Fibroblast of peridontal ligament (primary cell): ENCODE measurements around the gene FANCB.
A peak's percentile ranks its signal among the peaks of the same experiment; 100 is the strongest.

Source experiments
- DNase-seq: peaks from one replicate; pipeline ENCODE4 v3.0.0-alpha.2; 2010; ENCODE audit errors: extremely low read depth

The FANCB gene

DNA sequence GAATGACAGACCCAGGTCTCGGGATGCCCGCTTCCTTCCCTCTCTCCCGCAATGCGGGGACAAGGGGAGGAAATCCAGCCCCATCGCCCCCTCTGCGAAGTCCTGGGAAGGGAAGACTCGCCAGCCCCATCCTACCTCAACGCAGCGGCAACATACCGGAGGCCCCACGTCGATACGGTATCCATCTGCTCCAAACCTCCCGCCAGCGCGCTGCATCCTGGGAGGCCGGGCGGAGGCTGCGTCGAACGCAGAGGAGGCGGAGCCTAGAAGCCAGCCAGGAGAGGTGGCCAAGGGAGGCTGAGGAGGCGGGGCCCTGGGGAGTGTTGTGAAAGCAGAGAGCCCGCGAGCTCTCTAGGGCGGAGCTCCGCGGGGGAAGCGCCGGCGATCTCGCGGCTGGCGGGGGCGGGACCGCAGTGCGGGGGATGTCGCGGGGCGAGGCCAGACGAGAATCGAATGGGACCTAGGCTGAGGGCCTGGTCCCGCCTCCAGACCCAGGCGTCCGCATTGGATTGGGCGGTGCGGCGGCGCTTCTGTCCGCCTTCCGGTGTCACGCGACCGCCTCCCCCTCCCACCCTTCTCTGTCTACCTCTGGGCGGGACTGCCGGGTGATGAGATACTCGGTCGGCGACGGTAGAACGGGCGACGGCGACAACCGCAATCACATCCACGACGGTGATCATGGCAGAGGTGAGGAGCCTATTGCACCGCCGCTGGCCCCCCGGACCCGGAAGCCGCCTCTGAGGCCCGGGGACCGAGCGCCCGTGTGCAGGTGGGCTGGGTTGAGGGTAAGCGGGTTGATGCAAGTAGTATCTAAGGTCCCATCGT, at the start of gene FANCB, which contains the start of gene MOSPD2:
TSS of gene FANCB (minus strand) at position 219 of the 825 bp plus-strand sequence. CDS start 7,559 bp downstream, outside the sequence.
TSS of gene MOSPD2 (plus strand) at position 571 of the 825 bp plus-strand sequence. CDS start at position 679, 108 bp downstream.
- peak; percentile 90 for DNase-seq

DNA sequence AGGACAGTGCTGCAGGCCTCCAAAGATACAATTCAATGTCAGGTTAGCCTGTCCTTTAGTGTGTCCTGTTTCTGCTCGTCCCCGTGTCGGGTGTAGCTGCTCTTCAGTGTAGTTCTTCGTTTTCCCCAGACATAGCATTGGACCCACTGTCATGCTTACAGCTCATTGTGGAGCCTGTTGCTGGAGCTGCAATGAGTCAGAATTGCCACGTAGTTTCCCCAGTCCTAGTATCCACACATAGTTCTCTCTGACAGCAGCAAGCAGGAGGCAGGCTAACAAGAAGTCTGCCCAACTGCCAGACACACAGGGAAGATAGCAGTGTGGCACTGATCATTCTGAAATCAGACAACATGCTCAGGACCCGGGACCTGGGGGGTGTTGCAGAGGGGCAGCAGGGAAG, 49.6 kb upstream of the FANCB start:
- peak; percentile 86 for DNase-seq

GRCh38 chrX:14920196-14920595, 47.3 kb upstream of the FANCB start:
- DNase-seq, result peak; percentile 63

- DNase-seq, result no peak
Observed at GRCh38 chrX:14919407-14919806, 46.5 kb upstream of the FANCB start.

DNA sequence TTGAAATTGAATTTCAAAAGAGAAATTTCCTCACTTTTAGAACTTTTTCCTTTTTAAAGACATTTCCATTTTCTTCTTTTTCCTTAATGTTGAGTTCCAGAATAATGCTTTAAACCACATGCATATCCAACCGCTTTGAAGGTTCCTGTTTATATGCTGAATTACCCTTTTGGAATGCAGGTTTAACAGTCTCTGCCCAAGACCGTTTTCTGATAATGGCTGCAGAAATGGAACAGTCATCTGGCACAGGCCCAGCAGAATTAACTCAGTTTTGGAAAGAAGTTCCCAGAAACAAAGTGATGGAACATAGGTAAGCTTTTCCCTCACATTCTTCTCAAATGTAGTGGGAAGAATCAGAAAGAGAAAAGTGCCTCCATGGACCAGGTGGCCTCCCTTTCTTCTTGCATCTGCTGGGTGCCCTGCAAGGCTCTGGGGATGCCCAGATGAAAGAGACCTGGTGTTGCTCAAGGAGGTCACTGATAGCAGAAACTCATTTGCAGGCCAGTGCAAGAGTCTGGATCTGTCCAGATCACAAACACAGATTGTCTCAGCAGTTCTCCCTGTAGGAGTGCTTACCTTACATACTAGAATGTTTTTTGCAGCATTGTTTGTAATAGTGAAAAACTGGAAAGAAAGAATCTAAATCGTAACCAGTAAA, 43.3 kb upstream of the FANCB start:
- peak; percentile 42 for DNase-seq

- DNase-seq, result no peak
Observed at GRCh38 chrX:14915596-14915995, 42.7 kb upstream of the FANCB start.

DNA sequence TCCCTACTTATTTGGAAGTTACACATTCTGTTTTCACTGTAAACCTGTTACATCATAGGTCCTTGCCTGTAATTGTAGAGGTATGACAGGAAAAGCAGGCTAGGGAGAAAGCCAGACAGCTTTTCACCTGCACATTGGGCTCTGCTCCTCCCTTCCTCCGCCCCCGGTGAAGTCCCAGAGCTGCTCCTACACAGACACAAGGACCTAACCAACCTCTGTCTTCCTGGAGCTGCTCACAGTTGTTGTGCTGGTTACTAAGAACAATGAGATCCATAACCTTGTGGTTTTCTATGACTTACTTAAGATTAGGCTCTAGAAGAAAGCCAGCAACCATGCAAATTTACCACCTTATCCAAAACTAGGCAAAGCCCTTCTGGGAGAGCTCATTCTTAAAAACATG, 40.4 kb upstream of the FANCB start:
- DNase-seq, result no peak

DNA sequence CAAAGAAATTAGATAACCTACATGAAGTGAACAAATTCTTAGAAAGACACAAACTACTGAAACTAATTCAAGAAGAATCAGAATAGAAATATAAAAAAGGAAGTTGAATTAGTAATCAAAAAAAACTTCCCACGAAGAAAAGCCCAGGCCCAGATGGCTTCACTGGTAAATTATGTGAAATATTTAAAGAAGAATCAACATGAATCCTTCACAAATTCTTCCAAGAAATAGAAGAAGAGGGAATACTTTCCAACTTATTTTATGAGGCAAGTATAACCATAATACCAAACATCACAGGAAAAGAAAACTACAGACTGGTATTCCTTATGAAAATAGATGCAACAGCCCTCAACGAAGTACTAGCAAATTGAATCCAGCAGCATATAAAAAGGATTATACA, 31.0 kb upstream of the FANCB start:
- peak; percentile 60 for DNase-seq

- DNase-seq, result no peak
Observed at GRCh38 chrX:14902537-14902936, 29.7 kb upstream of the FANCB start.

GRCh38 chrX:14899607-14900006, 26.7 kb upstream of the FANCB start:
- peak; percentile 25 for DNase-seq

- DNase-seq, result no peak
Observed at GRCh38 chrX:14897042-14897441, 24.2 kb upstream of the FANCB start.

DNA sequence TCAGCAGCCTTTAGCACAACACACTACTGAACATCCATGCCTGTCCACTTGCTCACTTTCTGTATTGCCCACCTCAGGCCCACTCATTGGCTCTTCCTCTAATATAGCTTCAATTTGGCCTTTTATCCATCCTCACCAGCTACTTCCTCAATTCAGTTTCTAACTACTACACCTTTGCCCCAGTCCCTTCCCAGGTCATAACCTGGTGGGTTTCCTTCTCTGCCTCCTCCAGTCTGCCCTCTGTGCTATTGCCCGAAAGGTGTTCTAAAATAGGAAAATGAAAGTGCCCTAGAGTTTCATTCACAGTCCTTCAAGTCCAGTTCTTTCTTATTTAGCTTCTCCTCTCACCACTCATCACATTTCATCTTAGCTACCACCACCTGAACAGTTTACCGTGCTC, 23.4 kb upstream of the FANCB start:
- no peak for DNase-seq

DNA sequence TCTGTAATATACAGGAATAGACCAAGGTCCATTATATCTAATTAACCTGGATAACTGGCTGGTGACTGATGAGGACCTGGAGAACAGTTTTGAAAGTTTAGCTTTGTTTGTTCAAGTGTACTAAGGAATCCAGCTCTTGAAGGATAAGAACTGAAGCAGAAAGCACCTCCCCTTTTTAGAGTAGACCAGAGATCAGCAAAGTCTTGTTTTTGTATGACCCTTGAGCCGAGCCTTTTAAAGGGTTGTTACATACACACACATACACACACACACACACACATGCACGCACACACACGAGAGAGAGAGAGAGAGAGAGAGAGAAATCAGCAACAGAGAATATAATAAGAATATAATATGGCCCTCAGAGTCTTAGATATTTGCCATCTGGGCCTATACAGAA, 13.4 kb upstream of the FANCB start:
- no peak for DNase-seq

GRCh38 chrX:14884714-14885113, 11.8 kb upstream of the FANCB start:
- no peak for DNase-seq

DNA sequence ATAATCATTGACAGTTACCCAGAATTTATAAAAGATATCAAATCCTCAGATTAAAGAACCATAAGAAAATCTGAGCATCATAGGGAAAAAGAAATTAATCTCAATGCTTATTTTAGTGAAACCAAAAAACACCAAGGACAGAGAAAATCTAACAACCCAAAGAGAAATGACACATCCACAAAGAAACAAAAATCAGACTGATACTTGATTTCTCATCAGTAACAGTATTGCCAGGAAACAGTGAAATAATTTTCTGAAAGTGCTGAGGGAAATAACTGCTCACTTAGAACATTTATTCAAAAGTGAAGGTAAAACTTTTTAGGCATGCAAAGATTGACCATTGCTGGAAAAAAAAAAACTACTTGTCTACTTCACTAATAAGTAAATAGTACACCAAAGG, 11.0 kb upstream of the FANCB start:
- DNase-seq, result no peak

GRCh38 chrX:14875624-14876023, 2.8 kb upstream of the FANCB start:
- DNase-seq, result no peak

DNA sequence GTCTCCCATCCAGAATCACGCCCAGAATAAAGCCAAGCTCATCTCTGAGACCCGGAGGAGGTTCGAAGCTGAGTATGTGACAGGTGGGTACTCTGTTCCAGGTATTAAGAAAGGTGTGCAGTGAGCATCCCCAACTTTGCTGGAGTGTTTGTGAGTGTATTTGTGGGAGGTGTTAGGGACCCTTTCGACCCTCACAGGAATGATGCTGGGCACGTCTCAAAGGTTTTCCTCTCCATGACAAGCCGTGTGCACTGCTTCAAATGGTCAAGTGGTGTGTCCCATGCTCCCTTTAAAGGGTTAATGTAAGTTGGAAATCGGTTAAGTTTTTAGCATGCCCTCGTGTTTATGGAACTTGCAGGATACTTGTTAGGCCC, 794 bp upstream of the FANCB start:
- no peak for DNase-seq

DNA sequence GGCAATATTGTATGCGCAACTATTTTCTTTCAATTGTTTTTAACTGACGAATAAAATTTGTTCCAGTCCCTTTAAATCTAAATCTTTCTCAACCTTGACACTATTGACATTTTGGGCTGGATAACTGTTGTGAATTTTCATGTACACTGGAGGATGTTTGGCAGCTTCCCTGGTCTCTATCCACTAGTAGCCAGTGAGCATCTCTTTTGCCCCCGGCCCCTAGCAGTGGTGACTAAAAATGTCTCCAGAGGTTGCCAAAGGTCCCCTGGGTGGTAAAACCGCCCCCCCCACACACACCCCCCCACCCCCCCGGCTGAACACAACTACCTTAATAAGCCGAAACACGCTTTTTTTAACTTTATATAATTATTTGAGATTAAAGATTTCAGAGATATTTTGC, 514 bp downstream of the FANCB start:
- DNase-seq, result no peak

DNA sequence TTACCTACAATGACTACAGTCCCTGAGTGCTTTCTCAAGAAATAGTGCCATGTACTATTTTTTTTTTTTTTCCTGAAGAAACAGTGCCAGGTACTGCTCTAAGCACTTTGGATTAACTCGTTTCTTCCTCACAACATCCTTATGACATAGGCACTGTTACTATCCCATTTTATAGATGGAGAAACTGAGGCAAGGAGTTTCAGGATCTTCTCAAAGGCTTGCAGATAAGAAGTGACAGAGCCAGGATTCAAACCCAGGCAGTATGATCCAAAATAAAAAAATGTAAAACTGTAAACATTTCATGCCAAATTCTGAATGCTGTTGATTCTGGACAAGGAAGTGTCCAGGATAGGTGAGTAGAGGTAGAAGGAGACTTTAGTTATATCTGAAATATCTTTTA, 1.1 kb downstream of the FANCB start:
- no peak for DNase-seq

DNA sequence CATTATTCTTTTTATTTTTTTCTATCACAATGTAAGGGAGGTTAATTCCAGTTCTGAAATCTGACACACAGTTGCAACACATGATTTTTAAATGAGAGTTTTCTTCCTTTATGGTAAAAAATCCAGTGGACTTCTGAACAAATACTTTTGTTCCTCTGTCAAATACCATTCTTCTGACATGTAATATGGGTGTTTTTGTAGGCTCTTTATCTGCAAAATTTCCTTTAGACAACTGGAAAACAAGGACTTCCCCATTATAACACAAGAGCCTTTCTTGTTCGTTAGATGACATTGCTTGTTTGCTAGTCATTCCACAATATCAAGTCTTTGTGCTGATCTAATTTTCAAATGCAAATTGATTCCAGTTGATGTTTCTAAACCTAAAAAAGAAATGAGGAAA, 7.7 kb downstream of the FANCB start:
- DNase-seq, result peak; percentile 53

- DNase-seq, result peak; percentile 46
Observed at GRCh38 chrX:14864631-14865030, 8.2 kb downstream of the FANCB start.

- no peak for DNase-seq
Observed at GRCh38 chrX:14851526-14851925, 21.3 kb downstream of the FANCB start.

DNA sequence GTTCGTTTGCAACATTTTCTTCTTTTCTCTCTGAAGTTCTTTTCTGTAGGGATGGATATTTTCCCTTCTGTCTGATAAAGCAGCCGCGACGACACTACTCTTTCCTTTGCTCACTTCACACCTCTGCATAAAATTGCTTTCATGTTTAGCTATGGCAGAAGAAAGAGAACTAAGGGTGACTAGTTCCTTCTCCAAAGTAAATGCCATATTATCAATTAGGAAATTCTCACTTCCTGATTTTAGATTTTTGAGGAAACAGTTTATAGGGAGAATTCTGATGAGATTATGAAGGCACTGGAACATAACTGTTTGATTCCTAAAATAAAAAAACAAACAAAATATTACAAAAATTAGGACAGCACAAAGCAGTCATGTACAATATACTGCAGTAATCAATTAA, 29.2 kb downstream of the FANCB start:
- DNase-seq, result no peak
